Measurements from ENCODE around the gene SPTBN4. TPM values are rescaled to one million over a fixed set of nuclear protein-coding genes. Genes with fewer than 3 reads are reported as not detected.
"Not testable (repeated sequence)": the region's sequence is repeated elsewhere in the genome, so short reads cannot be mapped to it uniquely, and the experiment has no call there.

The SPTBN4 gene
- total RNA-seq, 1 donor from 2014 or later: 0.17 TPM

DNA sequence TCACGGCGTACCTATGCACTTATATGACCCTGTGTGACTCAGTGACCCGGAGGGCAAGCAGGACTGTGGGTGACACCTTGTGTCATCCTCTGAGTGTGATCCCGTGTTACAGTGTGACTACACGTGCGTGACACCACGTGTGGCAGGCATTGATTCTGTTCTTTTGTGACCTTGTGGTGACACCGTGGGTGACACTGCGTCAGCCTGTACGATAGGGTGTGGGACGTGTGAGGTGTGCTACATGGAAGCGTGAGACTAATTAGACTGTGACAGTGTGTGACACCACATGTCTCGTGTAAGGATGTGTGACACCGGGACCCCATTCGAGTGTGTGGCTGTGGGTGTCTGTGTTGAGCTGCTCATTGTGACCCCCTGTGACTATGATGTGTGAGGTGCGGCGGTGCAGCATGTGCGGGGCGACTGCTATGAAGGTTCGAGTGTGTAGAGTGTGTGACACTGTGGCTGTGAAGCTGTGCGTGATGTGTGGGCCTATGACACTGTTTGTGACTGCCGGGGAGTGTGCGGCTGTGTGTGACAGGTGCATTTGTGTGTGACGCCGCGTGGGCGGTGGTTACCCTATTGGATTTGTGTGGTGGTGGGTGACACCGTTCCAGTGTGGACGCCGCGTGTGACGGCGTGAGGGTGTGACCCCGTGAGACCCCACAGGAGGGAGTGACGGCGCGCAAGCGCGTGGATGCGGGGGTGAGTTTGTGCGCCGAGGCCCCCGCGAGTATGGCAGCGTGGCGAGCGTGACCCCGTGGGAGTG, 399 bp upstream of the SPTBN4 start:
- peak overlapping the region; percentile 54 for H3K4me3 ChIP-seq (ENCODE audit: low read depth, low read length)
- no peak for DNase-seq (ENCODE audit: low read depth)
- TF ChIP-seq CTCF (conservative IDR thresholded peaks at IDR 0.05; ENCODE audit: low read depth, low read length): no peak

GRCh38 chr19:40469011-40469410, 2.2 kb downstream of the SPTBN4 start:
- H3K4me3 ChIP-seq (ENCODE audit: low read depth, low read length): no peak overlapping the region
- DNase-seq (ENCODE audit: low read depth): no peak
- no peak for TF ChIP-seq CTCF (conservative IDR thresholded peaks at IDR 0.05; ENCODE audit: low read depth, low read length)

DNA sequence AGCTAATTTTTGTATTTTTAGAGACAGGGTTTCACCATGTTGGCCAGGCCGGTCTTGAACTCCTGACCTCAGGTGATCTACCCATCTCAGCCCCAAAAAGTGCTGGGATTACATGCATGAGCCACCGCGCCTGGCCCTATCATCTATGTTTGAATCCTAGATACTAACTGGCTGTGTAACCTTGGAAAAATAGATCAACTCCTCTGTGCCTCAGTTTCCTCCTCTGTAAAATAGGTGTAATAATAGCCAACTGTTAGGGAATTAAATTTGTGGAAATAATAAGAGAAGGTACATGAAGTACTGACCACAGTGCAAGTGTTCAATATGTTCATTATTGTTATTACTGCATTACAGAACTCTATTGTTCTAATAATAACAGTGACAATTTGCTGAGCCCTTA, 4.3 kb downstream of the SPTBN4 start:
- no peak overlapping the region for H3K4me3 ChIP-seq (ENCODE audit: low read depth, low read length)
- no peak for TF ChIP-seq CTCF (conservative IDR thresholded peaks at IDR 0.05; ENCODE audit: low read depth, low read length)
- DNase-seq (ENCODE audit: low read depth): no peak

DNA sequence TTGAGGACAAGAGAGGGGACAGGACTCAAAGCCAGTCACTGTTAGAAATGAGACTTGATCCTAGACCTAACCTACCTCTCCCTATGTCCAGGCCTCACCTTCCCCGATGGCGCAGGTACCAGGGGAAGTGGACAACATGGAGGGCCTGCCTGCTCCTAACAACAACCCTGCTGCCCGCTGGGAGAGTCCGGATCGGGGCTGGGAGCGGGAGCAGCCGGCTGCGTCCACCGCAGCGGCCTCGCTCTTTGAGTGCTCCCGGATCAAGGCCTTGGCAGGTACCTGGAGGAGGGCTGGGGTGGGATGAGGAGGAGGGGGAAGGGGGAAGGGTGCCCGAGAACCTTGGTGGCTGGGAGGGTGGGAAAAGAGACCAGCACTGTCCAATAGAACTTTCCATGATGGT, 5.7 kb downstream of the SPTBN4 start:
- no peak for DNase-seq (ENCODE audit: low read depth)
- no peak overlapping the region for H3K4me3 ChIP-seq (ENCODE audit: low read depth, low read length)
- no peak for TF ChIP-seq CTCF (conservative IDR thresholded peaks at IDR 0.05; ENCODE audit: low read depth, low read length)

- H3K4me3 ChIP-seq (ENCODE audit: low read depth, low read length): no peak overlapping the region
- TF ChIP-seq CTCF (conservative IDR thresholded peaks at IDR 0.05; ENCODE audit: low read depth, low read length): no peak
- no peak for DNase-seq (ENCODE audit: low read depth)
Measured at GRCh38 chr19:40474737-40475136, 7.9 kb downstream of the SPTBN4 start.

DNA sequence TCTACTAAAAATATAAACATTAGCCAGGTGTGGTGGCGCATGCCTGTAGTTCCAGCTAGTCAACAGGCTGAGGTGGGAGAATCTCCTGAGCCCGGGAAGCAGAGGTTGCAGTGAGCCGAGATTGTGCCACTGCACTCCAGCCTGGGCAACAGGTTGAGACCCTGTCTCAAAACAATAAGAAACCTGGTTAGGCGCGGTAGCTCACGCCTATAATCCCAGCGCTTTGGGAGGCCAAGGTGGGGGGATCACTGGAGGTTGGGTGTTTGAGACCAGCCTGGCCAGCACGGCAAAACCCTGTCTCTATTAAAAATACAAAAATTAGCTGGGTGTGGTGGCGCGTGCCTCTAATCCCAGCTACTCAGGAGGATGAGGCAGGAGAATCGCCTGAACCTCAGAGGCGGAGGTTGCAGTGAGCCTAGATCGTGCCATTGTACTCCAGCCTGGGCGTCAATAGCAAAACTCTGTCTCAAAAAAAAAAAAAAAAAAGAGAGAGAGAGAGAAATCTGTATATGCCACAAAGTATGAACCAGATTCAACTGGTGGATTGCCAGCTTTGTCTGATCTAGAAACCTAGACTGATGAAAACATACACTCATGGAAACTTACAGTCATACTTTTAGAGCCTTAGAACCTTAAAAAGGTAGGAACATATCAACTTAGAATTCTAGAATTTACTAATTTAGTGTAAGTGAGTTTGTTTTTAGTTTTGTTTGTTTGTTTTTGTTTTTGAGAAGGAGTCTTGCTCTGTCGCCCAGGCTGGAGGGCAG, 9.3 kb downstream of the SPTBN4 start:
- not testable (repeated sequence) for H3K4me3 ChIP-seq (ENCODE audit: low read depth, low read length); DNase-seq (ENCODE audit: low read depth)

GRCh38 chr19:40486017-40486416, 19.2 kb downstream of the SPTBN4 start:
- DNase-seq (ENCODE audit: low read depth): no peak
- H3K4me3 ChIP-seq (ENCODE audit: low read depth, low read length): no peak overlapping the region
- no peak for TF ChIP-seq CTCF (conservative IDR thresholded peaks at IDR 0.05; ENCODE audit: low read depth, low read length)

Data from epithelial cell of proximal tubule (primary cell).